Neural cell (in vitro differentiated cells): ENCODE results near the gene RABGAP1L. TPM values are rescaled to one million over a fixed set of nuclear protein-coding genes. Genes with fewer than 3 reads are reported as not detected.
"Not testable (repeated sequence)": the region's sequence is repeated elsewhere in the genome, so short reads cannot be mapped to it uniquely, and the experiment has no call there.

ENCODE experiments used
- H2AFZ ChIP-seq: fragments of 200-600, 300-800 bp; sonication (generic), shearing (Covaris generic); 2 replicates; pipeline ENCODE4 v1.6.0; 2014; ENCODE audit warnings: low read depth, mild to moderate bottlenecking, antibody characterized with exemption, low read length, moderate library complexity
- H3F3A ChIP-seq: fragments of 200-600 bp; shearing (Covaris generic); 2 replicates; pipeline ENCODE4 v1.6.1; 2016; ENCODE audit warnings: mild to moderate bottlenecking, moderate library complexity, mixed read lengths, antibody characterized with exemption, low read length; ENCODE audit not compliant: insufficient read depth, poor library complexity, severe bottlenecking
- H3K27ac ChIP-seq: fragments of 200-600, 300-800 bp; sonication (generic), shearing (Covaris generic); 2 replicates; pipeline ENCODE4 v1.5.1; 2014; ENCODE audit warnings: mild to moderate bottlenecking, low read length, moderate library complexity
- H3K27me3 ChIP-seq: fragments of 300-800, 200-600 bp; sonication (generic), shearing (Covaris generic); 2 replicates; pipeline ENCODE4 v1.6.0; 2014; ENCODE audit warnings: mild to moderate bottlenecking, low read depth, low read length, moderate library complexity; ENCODE audit not compliant: insufficient read depth
- H3K36me3 ChIP-seq: fragments of 300-800, 200-600 bp; sonication (generic), shearing (Covaris generic); 2 replicates; pipeline ENCODE4 v1.5.1; 2014; ENCODE audit warnings: mild to moderate bottlenecking, antibody characterized with exemption, low read length, moderate library complexity; ENCODE audit not compliant: insufficient read depth
- H3K4me2 ChIP-seq: fragments of 300-800, 200-600 bp; sonication (generic), shearing (Covaris generic); 2 replicates; pipeline ENCODE4 v1.6.0; 2014; ENCODE audit warnings: mild to moderate bottlenecking, low read length
- H3K4me3 ChIP-seq: fragments of 300-800, 200-600 bp; sonication (generic), shearing (Covaris generic); 2 replicates; pipeline ENCODE4 v1.5.1; 2014; ENCODE audit warnings: mild to moderate bottlenecking, low read length, moderate library complexity
- H3K79me2 ChIP-seq: fragments of 200-600 bp; shearing (Covaris generic); replicated peaks from 2 replicates; pipeline ENCODE4 v1.6.0; 2014; ENCODE audit warnings: mild to moderate bottlenecking, low read length, moderate library complexity; ENCODE audit not compliant: insufficient read depth
- H3K9ac ChIP-seq: fragments of 300-800, 200-600 bp; sonication (generic), shearing (Covaris generic); 2 replicates; pipeline ENCODE4 v1.6.1; 2016; ENCODE audit warnings: mild to moderate bottlenecking, low read length, mixed read lengths
- H3K9me2 ChIP-seq: fragments of 200-600 bp; shearing (Covaris generic); 2 replicates; pipeline ENCODE4 v1.6.1; 2016; ENCODE audit warnings: mild to moderate bottlenecking, low read length, mixed read lengths; ENCODE audit not compliant: insufficient read depth
- H3K9me3 ChIP-seq: fragments of 200-600, 300-800 bp; sonication (generic), shearing (Covaris generic); 2 replicates; pipeline ENCODE4 v1.6.1; 2016; ENCODE audit warnings: mild to moderate bottlenecking, mixed run types, low read length, moderate library complexity, mixed read lengths
- H4K20me1 ChIP-seq: fragments of 200-600 bp; shearing (Covaris generic); 2 replicates; pipeline ENCODE4 v1.6.1; 2016; ENCODE audit warnings: mild to moderate bottlenecking, mixed run types; ENCODE audit not compliant: insufficient read depth
- CTCF ChIP-seq: fragments of 450-650 bp; IDR thresholded peaks from 2 replicates; pipeline ENCODE4 v1.5.1; 2014; ENCODE audit warnings: antibody characterized with exemption, mild to moderate bottlenecking, moderate library complexity; ENCODE audit not compliant: poor library complexity, severe bottlenecking
- EP300 ChIP-seq: fragments of 450-650 bp; conservative IDR thresholded peaks from 2 replicates; pipeline ENCODE4 v1.6.1; 2014; ENCODE audit warnings: antibody characterized with exemption, mild to moderate bottlenecking, moderate library complexity; ENCODE audit not compliant: poor library complexity, severe bottlenecking
- EZH2 ChIP-seq: fragments of 200-600, 300-800 bp; shearing (Covaris generic), sonication (generic); IDR thresholded peaks from 2 replicates; pipeline ENCODE4 v1.6.1; 2014; ENCODE audit warnings: antibody characterized with exemption, low read length, borderline replicate concordance, mild to moderate bottlenecking; ENCODE audit not compliant: insufficient read depth, poor library complexity, severe bottlenecking
- MXI1 ChIP-seq: fragments of 450-650 bp; conservative IDR thresholded peaks from 2 replicates; pipeline ENCODE4 v1.6.1; 2014; ENCODE audit warnings: antibody characterized with exemption, mild to moderate bottlenecking; ENCODE audit not compliant: poor library complexity, severe bottlenecking
- POLR2AphosphoS5 ChIP-seq: IDR thresholded peaks from 2 replicates; pipeline ENCODE4 v1.6.1; 2012
- RAD21 ChIP-seq: fragments of 450-650 bp; conservative IDR thresholded peaks from 2 replicates; pipeline ENCODE4 v1.6.1; 2014; ENCODE audit warnings: antibody characterized with exemption, mild to moderate bottlenecking, moderate library complexity
- REST ChIP-seq: IDR thresholded peaks from 2 replicates; pipeline ENCODE4 v1.6.1; 2012; ENCODE audit warnings: borderline replicate concordance
- SMC3 ChIP-seq: fragments of 450-650 bp; conservative IDR thresholded peaks from 2 replicates; pipeline ENCODE4 v1.6.1; 2014; ENCODE audit warnings: antibody characterized with exemption, mild to moderate bottlenecking, moderate library complexity; ENCODE audit not compliant: poor library complexity
- polyA plus RNA-seq: library from polyadenylated mRNA; depleted of rRNA; stranded (reverse); fragments of >200 nt; gene quantifications from 2 replicates; pipeline ENCODE4 v1.2.3, GENCODE V29; 2014

RABGAP1L gene
- polyA plus RNA-seq, 1 donor from 2014 or later = 32.2 TPM

- H3K4me2 ChIP-seq = no peak overlapping the region
- H3K9me3 ChIP-seq = no peaks in the 10 kb centered on the region
- no peaks in the 10 kb centered on the region for H4K20me1 ChIP-seq
- H3F3A ChIP-seq = no peaks in the 10 kb centered on the region
- no peak overlapping the region for H3K9ac ChIP-seq
- H3K27ac ChIP-seq = no peak overlapping the region
- no peaks in the 10 kb centered on the region for H3K27me3 ChIP-seq
- no peaks in the 10 kb centered on the region for H3K36me3 ChIP-seq
- no peak for TF ChIP-seq RAD21
- TF ChIP-seq POLR2AphosphoS5 = no peak
- no peak for TF ChIP-seq EP300
- TF ChIP-seq MXI1 = no peak
- TF ChIP-seq EZH2 = no peak
- no peak for TF ChIP-seq REST
- TF ChIP-seq CTCF = no peak
- TF ChIP-seq SMC3 = no peak
- H2AFZ ChIP-seq = no peak overlapping the region
- no peaks in the 10 kb centered on the region for H3K9me2 ChIP-seq
- no peak overlapping the region for H3K4me3 ChIP-seq
- no peaks in the 10 kb centered on the region for H3K79me2 ChIP-seq
These were observed 155.9 kb downstream of the RABGAP1L start for GRCh38 chr1:174315239-174315638.

- H3K36me3 ChIP-seq, H3K4me3 ChIP-seq, H2AFZ ChIP-seq, H3K27me3 ChIP-seq, H3K4me2 ChIP-seq, H3K79me2 ChIP-seq, H3F3A ChIP-seq, H3K9me3 ChIP-seq, H3K9ac ChIP-seq, H3K27ac ChIP-seq, H3K9me2 ChIP-seq, H4K20me1 ChIP-seq: not testable (repeated sequence)
These were observed 161.6 kb downstream of the RABGAP1L start for GRCh38 chr1:174320897-174321296.

GRCh38 chr1:174322202-174322862 is 163.0 kb downstream of the RABGAP1L start:
- H3K36me3 ChIP-seq = peaks cover 7% of the 10 kb centered on the region
- no peak overlapping the region for H3K4me3 ChIP-seq
- H2AFZ ChIP-seq = no peak overlapping the region
- no peaks in the 10 kb centered on the region for H3K79me2 ChIP-seq
- no peak overlapping the region for H3K4me2 ChIP-seq
- H3K9me3 ChIP-seq = peaks cover 5% of the 10 kb centered on the region
- no peaks in the 10 kb centered on the region for H3K9me2 ChIP-seq
- TF ChIP-seq REST (no peak), RAD21 (no peak), POLR2AphosphoS5 (no peak)
- H4K20me1 ChIP-seq = no peaks in the 10 kb centered on the region
- H3K9ac ChIP-seq = no peak overlapping the region
- no peaks in the 10 kb centered on the region for H3K27me3 ChIP-seq
- no peaks in the 10 kb centered on the region for H3F3A ChIP-seq
- no peak overlapping the region for H3K27ac ChIP-seq
